Fibroblast of lung (primary cell): Measurements from ENCODE around the gene TMEM51.

Source experiments
- CTCF ChIP-seq, 2 donors: IDR thresholded peaks in 1 of 2; conservative IDR thresholded peaks in 1 of 2; 1 replicate in 1 of 2; 2 replicates in 1 of 2; pipeline ENCODE4 v1.5.1; 2011 to 2012; ENCODE audit warnings: low read length in 2 of 2, control low read depth in 1 of 2, inconsistent platforms in 1 of 2, low read depth in 1 of 2, mild to moderate bottlenecking in 1 of 2
- EZH2 ChIP-seq: IDR thresholded peaks from 2 replicates; pipeline ENCODE4 v1.5.1; 2012; ENCODE audit warnings: low read length, control low read depth, mild to moderate bottlenecking; ENCODE audit errors: missing control alignments

- TF ChIP-seq CTCF (conservative IDR thresholded peaks at IDR 0.05 in 1 of 2, IDR thresholded peaks at IDR 0.05 in 1 of 2; ENCODE audit: low read depth in 1 of 2, low read length in 2 of 2) (no peak), EZH2 (no peak)
Measured at GRCh38 chr1:15219280-15220023, 65.9 kb downstream of the TMEM51 start.
